Fibroblast of mammary gland (primary cell): Measurements from ENCODE around the gene PDHB.

Experiments used
- DNase-seq: peaks from one replicate; pipeline ENCODE4 v3.0.0-alpha.2; 2010; ENCODE audit warnings: low read depth
- H3K4me3 ChIP-seq: 2 replicates; pipeline ENCODE4 v1.5.1; 2011; ENCODE audit warnings: low read depth, mild to moderate bottlenecking, low read length, moderate library complexity; ENCODE audit not compliant: control insufficient read depth
- TF ChIP-seq, protein P1 (sequence below): conservative IDR thresholded peaks from 2 replicates; pipeline ENCODE4 v1.5.1; 2011; ENCODE audit warnings: low read depth, low read length, inconsistent platforms; ENCODE audit not compliant: control insufficient read depth, insufficient read depth

The PDHB gene

DNA sequence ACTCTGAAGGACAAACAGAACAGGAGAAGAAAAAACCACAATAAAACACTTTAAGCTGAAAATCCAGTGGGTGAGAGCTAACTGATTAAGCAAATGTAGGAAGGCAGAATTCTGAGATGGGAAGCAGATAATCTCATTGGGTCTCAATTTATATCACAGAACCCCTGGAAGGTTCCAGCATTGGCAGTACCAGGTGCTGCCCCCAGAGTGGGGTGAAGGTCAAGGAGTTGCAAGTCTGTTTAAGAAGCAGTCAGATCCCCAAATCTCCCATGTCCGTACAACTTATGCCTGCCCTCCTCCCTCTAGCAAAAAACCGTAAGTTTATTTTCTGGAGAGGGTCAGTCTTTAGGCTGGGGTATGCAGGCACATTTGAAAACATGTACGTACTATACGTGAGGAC lies 55.9 kb downstream of the PDHB start:
- no peak overlapping the region for H3K4me3 ChIP-seq
- DNase-seq = no peak
- TF ChIP-seq, protein P1, sequence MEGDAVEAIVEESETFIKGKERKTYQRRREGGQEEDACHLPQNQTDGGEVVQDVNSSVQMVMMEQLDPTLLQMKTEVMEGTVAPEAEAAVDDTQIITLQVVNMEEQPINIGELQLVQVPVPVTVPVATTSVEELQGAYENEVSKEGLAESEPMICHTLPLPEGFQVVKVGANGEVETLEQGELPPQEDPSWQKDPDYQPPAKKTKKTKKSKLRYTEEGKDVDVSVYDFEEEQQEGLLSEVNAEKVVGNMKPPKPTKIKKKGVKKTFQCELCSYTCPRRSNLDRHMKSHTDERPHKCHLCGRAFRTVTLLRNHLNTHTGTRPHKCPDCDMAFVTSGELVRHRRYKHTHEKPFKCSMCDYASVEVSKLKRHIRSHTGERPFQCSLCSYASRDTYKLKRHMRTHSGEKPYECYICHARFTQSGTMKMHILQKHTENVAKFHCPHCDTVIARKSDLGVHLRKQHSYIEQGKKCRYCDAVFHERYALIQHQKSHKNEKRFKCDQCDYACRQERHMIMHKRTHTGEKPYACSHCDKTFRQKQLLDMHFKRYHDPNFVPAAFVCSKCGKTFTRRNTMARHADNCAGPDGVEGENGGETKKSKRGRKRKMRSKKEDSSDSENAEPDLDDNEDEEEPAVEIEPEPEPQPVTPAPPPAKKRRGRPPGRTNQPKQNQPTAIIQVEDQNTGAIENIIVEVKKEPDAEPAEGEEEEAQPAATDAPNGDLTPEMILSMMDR = no peak
